Naive thymus-derived CD4-positive, alpha-beta T cell (primary cell): ENCODE results near the gene LRP1. TPM values are rescaled to one million over a fixed set of nuclear protein-coding genes. Genes with fewer than 3 reads are reported as not detected.

Experiments used
- ATAC-seq: fragments of 150-1000 bp; cut with Tn5 transposase; 2 replicates; pipeline ENCODE4 v1.10.0; 2021; ENCODE audit warnings: mild to moderate bottlenecking, moderate library complexity
- CTCF ChIA-PET: fragments of 350-600 bp; sonication (Branson Sonifier 250); formaldehyde crosslinking; loops from one replicate; lab custom pipeline; 2021; ENCODE audit warnings: antibody characterized with exemption; lab: Charles Lee
- POLR2A ChIA-PET: fragments of 350-600 bp; sonication (Branson Sonifier 250); formaldehyde crosslinking; loops from one replicate; lab custom pipeline; 2021; ENCODE audit warnings: antibody characterized with exemption, inconsistent platforms; lab: Charles Lee
- DNase-seq, 9 donors: peaks; one replicate each; pipeline versions ENCODE4 v3.0.0 to v3.0.0-alpha.2; 2020 to 2022; ENCODE audit warnings: mixed read lengths in 1 of 9
- H3K27ac ChIP-seq: one replicate; pipeline ENCODE4 v1.7.0; 2013; ENCODE audit warnings: mild to moderate bottlenecking, low read depth, low read length, moderate library complexity
- H3K27me3 ChIP-seq, 2 donors: one replicate each; pipeline ENCODE4 v1.7.0; 2013; ENCODE audit warnings: low read length in 2 of 2, mild to moderate bottlenecking in 2 of 2, moderate library complexity in 2 of 2; ENCODE audit not compliant: control insufficient read depth in 2 of 2, insufficient read depth in 2 of 2
- H3K36me3 ChIP-seq, 3 experiments: 1 replicate in 2 of 3; 2 replicates in 1 of 3; pipeline ENCODE4 v1.7.0; 2013; ENCODE audit warnings: low read length in 3 of 3, mild to moderate bottlenecking in 3 of 3, moderate library complexity in 1 of 3; ENCODE audit not compliant: insufficient read depth in 3 of 3, control insufficient read depth in 2 of 3
- H3K4me1 ChIP-seq, 2 donors: one replicate each; pipeline ENCODE4 v1.7.0; 2013; ENCODE audit warnings: low read length in 2 of 2, mild to moderate bottlenecking in 2 of 2, moderate library complexity in 1 of 2; ENCODE audit not compliant: control insufficient read depth in 2 of 2, insufficient read depth in 2 of 2
- H3K4me3 ChIP-seq: 2 replicates; pipeline ENCODE4 v1.7.0; 2013; ENCODE audit warnings: mild to moderate bottlenecking, low read length
- H3K9me3 ChIP-seq, 3 experiments: 1 replicate in 2 of 3; 2 replicates in 1 of 3; pipeline ENCODE4 v1.7.0; 2013; ENCODE audit warnings: low read length in 3 of 3; ENCODE audit not compliant: control insufficient read depth in 2 of 3
- H3K27ac Mint-ChIP-seq, 9 donors: one replicate each; pipeline ENCODE4 v1.8.0; 2020 to 2022; ENCODE audit warnings: mixed read lengths in 9 of 9, mild to moderate bottlenecking in 8 of 9, moderate library complexity in 5 of 9, inconsistent platforms in 2 of 9
- H3K27me3 Mint-ChIP-seq, 5 donors: one replicate each; pipeline ENCODE4 v1.8.0; 2021 to 2022; ENCODE audit warnings: mixed read lengths in 5 of 5, mild to moderate bottlenecking in 1 of 5
- H3K36me3 Mint-ChIP-seq, 5 donors: one replicate each; pipeline ENCODE4 v1.8.0; 2020 to 2022; ENCODE audit warnings: mixed read lengths in 5 of 5, mild to moderate bottlenecking in 3 of 5, inconsistent platforms in 1 of 5
- H3K4me1 Mint-ChIP-seq, 7 donors: one replicate each; pipeline ENCODE4 v1.8.0; 2020 to 2022; ENCODE audit warnings: mixed read lengths in 7 of 7, mild to moderate bottlenecking in 3 of 7, inconsistent platforms in 1 of 7
- H3K4me3 Mint-ChIP-seq, 10 donors: one replicate each; pipeline ENCODE4 v1.8.0; 2020 to 2022; ENCODE audit warnings: mild to moderate bottlenecking in 10 of 10, mixed read lengths in 10 of 10, moderate library complexity in 6 of 10, inconsistent platforms in 2 of 10
- H3K9me3 Mint-ChIP-seq, 11 donors: one replicate each; pipeline ENCODE4 v1.8.0; 2020 to 2022; ENCODE audit warnings: mixed read lengths in 11 of 11, mild to moderate bottlenecking in 4 of 11, inconsistent platforms in 1 of 11, moderate library complexity in 1 of 11
- intact Hi-C, 2 donors: fragments of 100-400 bp; cut with micrococcal nuclease; formaldehyde crosslinking; loops; one replicate each; pipeline ENCODE4 v1.15.1; 2023
- polyA plus RNA-seq, 2 donors: library from polyadenylated mRNA; unstranded; fragments of 300-500 nt; fragmentation: Illumina TruSeq; gene quantifications; one replicate each; pipeline ENCODE4 v1.2.3, GENCODE V29; 2021
- total RNA-seq, 6 experiments: library from RNA in 5 of 6; stranded (reverse) in 5 of 6; gene quantifications; 1 replicate in 5 of 6; 2 replicates in 1 of 6; pipeline ENCODE4 v1.2.3 and lab custom pipeline; 2021 to 2026

The LRP1 gene
- total and polyA plus RNA-seq, 7 experiments from 2014 or later: 0.58 to 119 (median 10.5) TPM

- H3K9me3 Mint-ChIP-seq: peaks cover 0 to 5% (median 0%) of the 10 kb centered on the region in 11 donors
- peaks cover 16 to 45% of the 10 kb centered on the region in 2 donors for H3K4me1 ChIP-seq
- H3K27ac Mint-ChIP-seq: peak overlapping the region in 3 of 9 donors; percentile 33 to 67 (median 59)
- ChIA-PET POLR2A (interaction anchor here (0.6 to 9.4 kb wide), 3 partner anchors 9 to 15 kb away, joined by 3 to 79 read pairs (median 3); a partner anchor contains a TSS), CTCF (interaction anchor here (0.5 to 11.7 kb wide), 3 partner anchors 12 to 575 kb away, joined by 3 to 148 read pairs (median 20); a partner anchor contains a TSS)
- no peak for ATAC-seq
- no peaks in the 10 kb centered on the region for H3K36me3 ChIP-seq
- intact Hi-C loops: loop anchor here (1.0 to 5.0 kb wide), 3 partner anchors 8 to 593 kb away; partner anchors contain the start of gene BAZ2A (in 1 of the 2)
- H3K27ac ChIP-seq: no peak overlapping the region
- no peak for DNase-seq
- peaks cover 48 to 68% (median 62%) of the 10 kb centered on the region in 5 donors for H3K27me3 Mint-ChIP-seq
- peak overlapping the region in 9 of 10 donors; percentile 28 to 73 (median 66) for H3K4me3 Mint-ChIP-seq
- H3K27me3 ChIP-seq: peaks cover 14 to 51% of the 10 kb centered on the region in 2 donors
- H3K4me1 Mint-ChIP-seq: peaks cover 45 to 75% (median 58%) of the 10 kb centered on the region in 7 donors
- peaks cover 0 to 13% (median 0%) of the 10 kb centered on the region in 5 donors for H3K36me3 Mint-ChIP-seq
- H3K4me3 ChIP-seq: no peak overlapping the region
- no peaks in the 10 kb centered on the region for H3K9me3 ChIP-seq
Observed at GRCh38 chr12:57225680-57226210, 97.5 kb downstream of the LRP1 start.

DNA sequence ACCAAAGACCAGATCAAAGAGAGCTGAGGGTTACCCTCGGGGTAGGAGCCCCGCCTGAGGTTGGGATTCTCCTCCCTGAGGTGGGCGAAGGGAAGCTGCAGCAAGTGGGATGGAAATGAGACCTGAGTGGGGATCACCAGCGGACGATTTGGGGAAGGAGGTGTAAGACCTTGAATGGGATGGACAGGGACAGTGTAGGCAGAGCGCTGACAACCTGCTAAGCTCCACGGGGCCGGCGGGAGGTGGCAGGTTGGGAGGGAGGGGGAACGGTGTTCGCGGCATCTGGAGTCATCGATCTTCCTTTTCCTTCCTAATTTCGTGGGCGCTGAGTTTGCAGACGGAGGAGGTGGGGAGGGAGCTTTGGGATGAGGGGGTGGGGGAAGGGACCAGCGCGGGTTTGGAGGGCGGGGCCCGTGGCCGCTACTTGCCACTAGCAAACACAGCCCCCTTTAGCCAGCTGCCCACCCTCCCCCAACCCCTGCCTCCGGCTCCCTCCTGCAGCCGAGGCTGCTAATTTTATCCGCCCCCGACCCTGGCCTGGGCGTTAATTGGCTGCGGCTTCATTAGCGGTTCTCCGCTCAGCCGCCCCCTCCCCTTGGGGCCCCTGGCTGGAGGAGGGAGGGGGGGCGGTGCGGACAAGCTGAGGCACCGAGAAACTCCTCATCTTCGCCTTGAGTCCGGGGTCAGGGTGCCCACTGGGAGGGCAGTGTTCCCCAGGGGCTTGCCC is 98.5 kb downstream of the LRP1 start:
- Histone ChIP-seq H3K36me3 (peaks cover 0 to 6% (median 0%) of the 10 kb centered on the region in 3 experiments), H3K4me1 (peaks cover 21 to 50% of the 10 kb centered on the region in 2 donors), H3K4me3 (no peak overlapping the region), H3K27me3 (peaks cover 9 to 41% of the 10 kb centered on the region in 2 donors), H3K9me3 (no peaks in the 10 kb centered on the region), H3K27ac (no peak overlapping the region)
- peaks cover 0 to 5% (median 0%) of the 10 kb centered on the region in 11 donors for H3K9me3 Mint-ChIP-seq
- H3K4me3 Mint-ChIP-seq: peak overlapping the region in 9 of 10 donors; percentile 13 to 76 (median 68)
- intact Hi-C loops: loop anchor here in 1 of 2 donors (5.0 kb wide), 1 partner anchor 594 kb away; the partner anchor contains the start of gene BAZ2A
- ATAC-seq (no peak), DNase-seq (no peak)
- H3K27me3 Mint-ChIP-seq: peaks cover 40 to 58% (median 52%) of the 10 kb centered on the region in 5 donors
- POLR2A ChIA-PET: interaction anchor here (0.6 to 9.4 kb wide), 4 partner anchors 12 to 291 kb away, joined by 3 to 79 read pairs (median 3); a partner anchor contains a TSS
- peak overlapping the region in 2 of 9 donors; percentile 13 to 73 for H3K27ac Mint-ChIP-seq
- H3K36me3 Mint-ChIP-seq: peaks cover 0 to 14% (median 0%) of the 10 kb centered on the region in 5 donors
- H3K4me1 Mint-ChIP-seq: peaks cover 41 to 74% (median 58%) of the 10 kb centered on the region in 7 donors
- CTCF ChIA-PET: interaction anchor here (0.5 to 11.7 kb wide), 5 partner anchors 13 to 574 kb away, joined by 3 to 148 read pairs (median 3); a partner anchor contains a TSS

GRCh38 chr12:57227315-57228115 is 99.2 kb downstream of the LRP1 start:
- Histone ChIP-seq H3K4me3 (no peak overlapping the region), H3K4me1 (peaks cover 21 to 50% of the 10 kb centered on the region in 2 donors), H3K36me3 (peaks cover 0 to 13% (median 0%) of the 10 kb centered on the region in 3 experiments), H3K27ac (no peak overlapping the region), H3K27me3 (peaks cover 6 to 35% of the 10 kb centered on the region in 2 donors), H3K9me3 (no peaks in the 10 kb centered on the region)
- Mint-ChIP-seq H3K27ac (peak overlapping the region in 1 of 9 donors; percentile 34), H3K36me3 (peaks cover 0 to 17% (median 0%) of the 10 kb centered on the region in 5 donors), H3K9me3 (peaks cover 0 to 5% (median 0%) of the 10 kb centered on the region in 11 donors), H3K27me3 (peaks cover 32 to 50% (median 44%) of the 10 kb centered on the region in 5 donors), H3K4me3 (peak overlapping the region in 4 of 10 donors; percentile 13 to 39 (median 30)), H3K4me1 (peaks cover 38 to 69% (median 59%) of the 10 kb centered on the region in 7 donors)
- ATAC-seq (no peak), DNase-seq (no peak)
- ChIA-PET POLR2A (interaction anchor here (0.7 to 9.4 kb wide), 4 partner anchors 13 to 380 kb away, joined by 3 to 79 read pairs (median 6); a partner anchor contains a TSS), CTCF (interaction anchor here (1.4 to 11.7 kb wide), 3 partner anchors 13 to 168 kb away, joined by 3 to 148 read pairs (median 4); a partner anchor contains a TSS)
- intact Hi-C loops: loop anchor here in 1 of 2 donors (5.0 kb wide), 1 partner anchor 595 kb away; the partner anchor contains the start of gene BAZ2A

DNA sequence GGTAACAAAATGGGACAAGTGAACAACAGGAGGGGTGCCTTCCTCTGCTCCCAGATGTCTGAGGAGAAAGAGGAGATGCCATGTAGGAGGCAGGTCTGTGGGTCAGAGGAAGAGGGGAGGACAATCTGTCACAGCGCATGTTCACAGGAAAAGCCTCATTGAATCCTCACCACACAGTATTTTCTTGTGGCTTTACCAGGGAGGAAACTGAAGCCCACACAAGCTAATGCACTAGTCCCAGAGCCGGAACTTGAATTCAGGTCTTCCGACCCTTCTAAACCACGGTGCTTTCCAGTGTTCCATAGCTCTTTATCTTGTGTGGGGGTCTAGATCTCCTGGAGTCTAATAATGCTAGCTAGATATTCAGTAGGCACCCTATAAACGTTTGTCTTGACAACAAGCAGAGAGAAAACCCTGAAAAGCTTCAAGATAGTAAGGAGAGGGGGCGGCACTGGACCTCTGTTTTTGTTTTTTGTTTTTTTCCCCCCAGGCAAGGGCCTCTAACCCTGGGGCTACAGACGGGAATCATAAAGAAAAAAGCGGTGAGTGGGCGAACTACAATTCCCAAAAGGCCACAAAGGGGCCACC is 100.9 kb downstream of the LRP1 start:
- H3K27ac Mint-ChIP-seq: peak overlapping the region; percentile 3 to 95 (median 84)
- POLR2A ChIA-PET: interaction anchor here (0.6 to 9.4 kb wide), 7 partner anchors 11 to 592 kb away, joined by 3 to 79 read pairs (median 7); partner anchors contain the start of gene STAT6

GRCh38 chr12:57229634-57230380 is 101.5 kb downstream of the LRP1 start, which contains the start of gene SHMT2:
TSS of gene SHMT2 (plus strand) at chr12:57229711. CDS start at chr12:57229779, 68 bp downstream.
- intact Hi-C loops: loop anchor here (1.0 to 5.0 kb wide), 4 partner anchors 9 to 598 kb away; partner anchors contain the start of genes BAZ2A (in 1 of the 2) and R3HDM2 (in 1 of the 2)
- Mint-ChIP-seq H3K4me3 (peak within 1 kb of the TSS; percentile 88 to 99 (median 92)), H3K4me1 (peaks cover 38 to 66% (median 55%) of the 10 kb centered on the region in 7 donors), H3K9me3 (peaks cover 0 to 2% (median 0%) of the 10 kb centered on the region in 11 donors), H3K27me3 (peaks cover 11 to 28% (median 23%) of the 10 kb centered on the region in 5 donors), H3K36me3 (peaks cover 13 to 30% (median 18%) of the 10 kb centered on the region in 5 donors), H3K27ac (peak within 1 kb of the TSS; percentile 3 to 95 (median 84))
- peaks cover 0 to 36% (median 0%) of the 10 kb centered on the region in 3 experiments for H3K36me3 ChIP-seq
- peak within 1 kb of the TSS; percentile 69 for H3K27ac ChIP-seq
- peak within 1 kb of the TSS; percentile 82 for H3K4me3 ChIP-seq
- ATAC-seq: peak; percentile 62
- H3K27me3 ChIP-seq: peaks cover 6 to 12% of the 10 kb centered on the region in 2 donors
- ChIA-PET POLR2A (interaction anchor here (0.6 to 9.4 kb wide), 7 partner anchors 11 to 593 kb away, joined by 3 to 79 read pairs (median 7); partner anchors contain the start of gene STAT6), CTCF (interaction anchor here (0.7 to 11.7 kb wide), 8 partner anchors 10 to 118 kb away, joined by 3 to 148 read pairs (median 4); a partner anchor contains a TSS)
- DNase-seq: peak; percentile 73 to 92 (median 88)
- H3K4me1 ChIP-seq: peaks cover 21 to 46% of the 10 kb centered on the region in 2 donors
- H3K9me3 ChIP-seq: no peaks in the 10 kb centered on the region

More for the DNA sequence above, 100.9 kb downstream of the LRP1 start:
- Histone ChIP-seq H3K4me3 (peak overlapping the region; percentile 82), H3K36me3 (peaks cover 0 to 29% (median 0%) of the 10 kb centered on the region in 3 experiments), H3K9me3 (no peaks in the 10 kb centered on the region), H3K4me1 (peaks cover 21 to 50% of the 10 kb centered on the region in 2 donors), H3K27ac (peak overlapping the region; percentile 69), H3K27me3 (peaks cover 6 to 19% of the 10 kb centered on the region in 2 donors)
- Mint-ChIP-seq H3K9me3 (peaks cover 0 to 2% (median 0%) of the 10 kb centered on the region in 11 donors), H3K4me3 (peak overlapping the region; percentile 88 to 99 (median 92)), H3K36me3 (peaks cover 10 to 26% (median 13%) of the 10 kb centered on the region in 5 donors), H3K27me3 (peaks cover 16 to 34% (median 28%) of the 10 kb centered on the region in 5 donors), H3K4me1 (peaks cover 38 to 60% (median 55%) of the 10 kb centered on the region in 7 donors)
- CTCF ChIA-PET: interaction anchor here (0.7 to 11.7 kb wide), 8 partner anchors 9 to 118 kb away, joined by 3 to 148 read pairs (median 4); a partner anchor contains a TSS
- intact Hi-C loops: loop anchor here (1.0 to 5.0 kb wide), 4 partner anchors 10 to 597 kb away; partner anchors contain the start of genes BAZ2A (in 1 of the 2) and R3HDM2 (in 1 of the 2)
- DNase-seq (no peak), ATAC-seq (no peak)
